RKO (cell line): ENCODE data around the gene PDE2A.
A peak's percentile ranks its signal among the peaks of the same experiment; 100 is the strongest.

Source experiments
- DNase-seq: peaks from one replicate; pipeline ENCODE4 v3.0.0-alpha.2; 2016; ENCODE audit warnings: low spot score

The PDE2A gene

DNA sequence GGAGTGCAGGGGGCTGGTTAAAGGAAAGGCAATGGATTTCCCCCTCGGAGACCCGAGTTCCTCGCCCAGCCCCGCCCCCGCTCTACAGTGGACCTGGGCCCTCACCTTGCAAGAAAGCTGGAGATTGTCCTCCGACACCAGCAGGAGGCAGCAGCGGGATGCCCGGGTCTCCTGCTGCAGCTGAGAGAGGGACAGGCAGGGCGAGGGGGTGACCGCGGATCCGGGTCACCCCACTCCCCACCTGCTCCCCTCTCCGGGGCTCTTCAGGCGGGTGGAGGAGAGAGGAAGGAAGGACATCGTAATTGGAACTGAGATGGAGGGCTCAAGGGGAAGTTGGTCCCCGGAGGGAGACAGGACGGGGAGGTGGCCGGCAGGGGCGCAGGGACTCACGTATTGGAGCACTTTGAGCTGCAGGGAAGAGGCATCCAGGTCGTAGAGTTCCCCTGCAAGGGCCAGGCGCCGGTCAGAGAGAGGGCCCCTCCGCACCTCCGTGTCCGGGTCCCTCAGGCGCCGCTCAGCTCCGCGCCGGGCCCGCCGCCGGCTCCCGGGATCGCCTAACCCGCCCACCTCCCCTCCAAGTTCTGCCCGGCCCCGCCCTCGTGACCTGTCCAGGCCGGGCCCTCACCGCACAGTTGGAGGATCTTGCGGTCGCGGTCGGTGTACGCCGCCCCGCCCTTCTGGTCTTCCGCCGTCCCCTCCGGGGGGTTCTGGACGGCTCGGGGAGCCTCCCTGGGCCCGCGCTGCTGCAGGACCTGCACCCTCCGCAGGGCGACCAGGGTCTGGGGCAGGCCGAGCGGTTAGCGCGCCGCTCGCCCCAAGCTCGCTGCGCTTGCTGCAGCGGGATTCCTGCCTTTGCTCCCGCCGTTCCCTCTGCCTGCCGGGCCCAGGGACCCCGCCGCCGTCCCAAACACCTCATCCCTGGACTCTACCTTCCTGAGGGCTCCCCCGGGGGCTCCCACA lies 84.1 kb downstream of the PDE2A start:
- no peak for DNase-seq

DNA sequence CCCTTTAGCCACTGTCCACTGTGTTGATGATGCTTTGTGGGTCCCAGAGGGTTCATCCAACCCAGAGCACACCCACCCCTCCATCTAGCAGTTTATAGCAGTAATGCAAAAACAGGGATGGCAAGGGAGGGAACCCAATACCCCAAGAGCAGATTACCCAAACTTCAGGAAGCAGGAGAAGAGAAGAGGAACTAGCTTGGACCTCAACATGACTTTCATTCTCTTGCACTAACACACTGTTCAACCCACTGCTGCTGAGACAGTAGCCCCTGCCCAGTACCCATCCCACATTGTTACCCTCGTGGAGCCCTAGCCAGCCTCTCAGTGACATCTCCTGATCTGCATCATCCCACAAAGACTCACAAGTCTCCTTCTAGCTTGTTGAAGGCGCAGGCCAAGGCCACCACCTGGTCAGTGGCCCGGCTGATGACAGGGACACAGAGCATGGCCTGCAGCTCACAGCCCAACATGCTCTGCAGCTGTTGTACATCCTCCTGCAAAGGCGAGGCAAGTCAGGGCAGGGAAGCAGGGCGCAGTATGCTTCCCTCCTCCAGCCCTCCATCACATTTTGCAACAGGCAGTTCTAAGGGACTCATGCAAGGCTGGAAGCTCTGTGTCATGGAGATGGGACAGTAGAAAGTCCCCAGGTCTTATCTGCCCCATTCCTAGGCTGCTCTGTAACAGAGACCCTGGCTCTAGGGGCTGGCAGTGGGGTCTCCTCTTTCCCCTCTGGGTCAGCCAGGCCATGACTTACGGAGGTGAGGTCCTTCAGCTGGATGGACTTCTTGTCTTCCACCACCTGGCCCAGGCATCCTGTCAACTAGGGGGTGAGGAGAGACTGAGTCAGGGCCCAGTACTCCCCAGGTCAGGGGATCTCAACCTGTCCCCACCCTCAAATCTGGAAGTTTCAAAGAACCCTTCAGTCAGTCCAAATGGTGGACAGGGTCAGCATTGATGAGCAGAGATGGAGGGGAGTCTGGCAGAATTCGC lies 85.5 kb downstream of the PDE2A start:
- DNase-seq, result no peak

DNA sequence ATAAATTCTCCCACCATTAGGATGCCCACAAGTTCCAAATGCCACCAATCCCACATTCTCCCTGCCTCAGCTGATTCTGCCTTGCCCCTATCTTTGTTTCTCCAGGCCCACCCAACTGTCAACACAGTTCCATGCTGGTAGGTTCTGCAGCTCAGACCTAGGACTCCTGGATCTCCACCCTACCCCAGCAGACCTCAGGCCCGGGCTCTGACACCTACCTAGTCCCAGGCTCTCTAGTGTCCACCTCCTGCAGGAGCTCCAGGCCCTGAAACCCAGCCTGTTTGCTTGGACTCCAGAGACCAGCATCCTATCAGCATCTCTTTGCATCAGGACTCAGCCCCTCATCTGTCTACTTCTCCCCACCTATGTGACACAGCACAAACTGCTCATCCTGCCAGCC lies 86.5 kb downstream of the PDE2A start:
- no peak for DNase-seq

DNA sequence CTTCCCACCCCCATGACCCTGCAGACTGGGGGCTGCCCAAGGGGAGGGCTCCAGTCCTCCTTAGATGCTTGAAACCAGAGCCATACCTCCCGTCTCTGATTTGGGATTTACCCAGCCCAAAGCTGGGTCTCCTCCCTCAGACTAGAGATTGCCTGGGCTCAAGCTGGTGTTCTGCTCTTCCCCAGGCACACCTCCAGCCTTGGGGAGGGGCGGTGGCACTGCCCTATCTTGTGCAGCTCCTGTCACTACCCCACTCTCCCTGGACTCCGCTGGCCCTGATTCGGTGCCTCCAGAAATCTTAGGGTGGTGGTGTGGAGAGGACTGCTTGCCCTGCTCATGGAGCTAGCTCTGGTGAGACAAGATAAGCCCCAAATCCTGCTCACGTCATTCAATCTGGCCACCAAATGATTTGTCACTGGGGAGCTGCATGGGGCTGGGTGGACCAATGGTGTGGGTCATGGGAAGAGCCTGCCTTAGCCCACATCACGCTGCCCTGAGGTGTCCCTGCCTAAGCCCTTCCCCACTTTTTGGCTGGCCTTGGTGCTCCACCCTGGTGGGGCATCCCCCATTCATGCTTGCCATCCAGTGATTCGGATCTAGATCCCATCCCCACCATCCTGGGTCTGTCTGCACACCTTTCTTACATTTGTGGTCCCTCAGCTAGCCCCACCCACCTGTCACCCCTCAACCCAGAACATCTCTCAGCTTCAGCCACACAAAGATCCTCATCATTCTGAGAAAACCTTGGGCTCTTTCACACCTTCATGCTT lies 87.7 kb downstream of the PDE2A start:
- no peak for DNase-seq

DNA sequence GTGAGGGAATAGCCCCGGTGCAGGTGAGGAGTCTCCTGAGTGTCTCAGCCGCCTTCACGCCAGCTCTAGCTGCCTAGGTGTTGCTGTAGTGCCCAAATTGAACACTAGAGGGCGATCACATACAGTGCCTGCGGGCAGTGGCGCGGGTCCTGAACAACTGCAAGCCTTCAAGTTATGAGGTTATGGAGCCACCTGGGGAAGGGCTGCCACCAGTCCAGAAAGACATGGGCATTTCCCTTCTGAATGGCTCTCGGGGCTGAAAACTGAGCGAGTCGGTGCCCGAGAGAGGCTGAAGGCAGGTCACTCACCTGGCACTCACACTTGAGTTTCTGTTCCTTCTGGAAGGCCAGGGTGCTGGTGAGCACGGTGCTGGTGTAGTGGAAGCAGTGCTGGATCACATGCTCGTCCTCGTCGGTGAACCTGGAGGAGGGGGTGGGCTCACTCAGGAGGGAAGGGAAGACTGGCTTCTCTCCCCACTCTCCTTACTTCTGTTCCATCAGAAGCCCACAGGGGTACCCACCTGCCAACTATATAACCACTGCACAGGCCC lies 88.4 kb downstream of the PDE2A start:
- DNase-seq, result peak; percentile 60

DNA sequence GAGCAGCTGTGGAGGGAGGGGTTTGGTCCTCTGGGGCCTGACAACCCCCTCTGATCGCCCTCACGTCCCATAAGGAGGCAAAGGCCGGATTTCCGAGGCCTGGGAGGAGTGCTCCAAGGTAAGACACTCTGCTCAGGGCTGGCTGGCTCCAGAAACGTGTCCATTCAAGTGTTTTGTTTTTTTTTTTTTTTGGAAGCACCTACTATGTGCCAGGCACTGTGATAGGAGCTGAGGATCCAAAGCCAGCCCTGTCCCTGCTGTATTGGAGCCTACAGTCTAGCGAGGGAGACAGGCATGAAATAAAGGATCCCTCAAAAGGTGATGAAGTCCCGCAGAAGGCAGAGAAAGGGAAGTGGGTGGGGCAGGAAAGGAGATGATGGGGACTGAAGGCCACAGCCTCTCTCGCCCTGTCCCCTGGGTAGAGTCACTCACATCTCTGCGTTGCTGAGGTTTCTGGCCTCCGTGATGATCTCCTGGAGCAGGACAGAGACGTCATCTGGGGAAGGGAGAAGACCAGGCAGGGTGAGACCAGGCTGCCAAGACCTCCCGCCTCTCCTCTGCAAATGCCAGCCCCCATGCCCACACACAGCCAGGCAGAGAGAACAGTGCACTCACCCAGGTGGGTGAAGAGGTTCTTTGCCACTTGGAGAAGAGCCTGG lies 89.2 kb downstream of the PDE2A start:
- DNase-seq, result no peak

DNA sequence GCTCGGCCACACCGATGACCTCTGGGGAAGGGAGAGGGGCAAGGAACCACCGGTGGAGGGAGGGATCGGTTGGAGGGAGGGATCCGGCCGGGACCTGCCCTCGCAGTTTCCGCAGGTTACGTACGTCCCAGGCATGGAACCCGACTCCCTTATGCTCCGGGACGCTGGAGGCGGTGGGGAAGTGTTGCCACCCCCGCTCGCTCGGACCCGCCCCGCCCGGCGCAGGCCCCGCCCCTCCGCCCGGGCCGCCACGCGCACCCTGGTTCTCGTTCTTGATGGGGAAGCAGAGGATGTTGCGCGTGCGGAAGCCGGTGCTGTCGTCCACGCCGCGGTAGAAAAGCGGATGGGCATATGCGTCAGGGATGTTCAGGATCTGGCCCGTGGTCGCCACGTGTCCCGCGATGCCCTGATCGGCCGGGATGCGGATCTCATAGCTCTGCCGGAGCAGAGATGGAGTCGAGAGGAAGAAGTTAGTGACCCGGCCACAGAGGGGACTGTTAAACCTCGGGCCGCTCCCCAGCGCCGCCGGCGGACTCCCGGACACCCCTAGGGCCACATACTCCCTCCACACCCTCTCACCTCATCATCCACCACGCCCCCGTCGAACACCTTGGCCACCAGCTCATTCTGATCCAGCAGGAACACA lies 89.8 kb downstream of the PDE2A start:
- DNase-seq, result no peak

DNA sequence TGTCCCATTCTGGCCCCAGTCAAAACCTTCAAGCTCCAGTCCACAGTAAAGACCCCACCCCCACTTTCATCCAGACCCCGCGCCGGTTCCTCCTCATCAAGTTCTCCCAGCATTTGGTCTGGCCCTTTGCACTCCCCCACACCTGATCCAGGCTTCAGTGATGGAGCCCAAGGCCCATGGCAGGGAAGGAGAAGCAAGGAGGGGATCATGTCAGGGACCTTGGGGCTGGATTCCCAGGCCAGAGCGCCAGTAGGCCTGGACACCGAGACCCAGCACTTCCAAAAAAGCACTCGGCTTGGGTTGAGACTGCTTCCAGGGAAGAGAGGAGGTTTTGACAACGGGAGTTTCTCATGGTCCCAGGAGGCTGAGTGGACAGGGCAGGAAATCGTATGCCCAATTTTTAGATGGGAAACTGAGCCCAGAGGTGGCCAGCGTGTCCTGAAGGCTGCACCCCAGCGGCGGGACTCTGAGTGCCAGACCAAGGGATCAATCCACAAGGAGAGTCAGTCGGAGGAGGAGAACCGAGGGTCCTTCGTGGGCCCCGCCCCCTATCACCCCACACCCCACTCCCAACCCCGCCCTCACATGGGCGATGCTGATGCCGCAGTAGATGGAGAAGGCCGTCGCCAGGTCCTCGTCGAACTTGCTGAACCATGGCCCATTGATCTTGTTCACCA lies 90.5 kb downstream of the PDE2A start:
- DNase-seq, result no peak

DNA sequence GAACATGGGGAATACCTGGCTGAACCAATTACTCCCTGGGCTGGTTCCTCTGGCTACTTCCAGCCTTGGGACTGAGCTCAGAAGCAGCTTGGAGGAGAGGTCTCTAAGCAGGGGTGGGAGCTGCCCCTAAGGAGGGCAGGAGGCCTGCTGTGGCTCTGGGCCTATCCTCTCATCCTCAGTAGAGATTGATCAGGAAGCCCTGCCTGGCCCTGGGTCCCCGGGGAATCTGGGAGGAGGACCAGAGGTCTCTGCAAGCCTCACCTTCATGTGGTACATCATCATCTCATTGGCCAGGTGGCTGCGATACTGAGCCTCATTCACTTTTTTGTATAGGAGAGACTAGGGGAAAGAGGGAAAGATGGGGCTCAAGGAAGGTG lies 91.1 kb downstream of the PDE2A start:
- DNase-seq, result no peak

DNA sequence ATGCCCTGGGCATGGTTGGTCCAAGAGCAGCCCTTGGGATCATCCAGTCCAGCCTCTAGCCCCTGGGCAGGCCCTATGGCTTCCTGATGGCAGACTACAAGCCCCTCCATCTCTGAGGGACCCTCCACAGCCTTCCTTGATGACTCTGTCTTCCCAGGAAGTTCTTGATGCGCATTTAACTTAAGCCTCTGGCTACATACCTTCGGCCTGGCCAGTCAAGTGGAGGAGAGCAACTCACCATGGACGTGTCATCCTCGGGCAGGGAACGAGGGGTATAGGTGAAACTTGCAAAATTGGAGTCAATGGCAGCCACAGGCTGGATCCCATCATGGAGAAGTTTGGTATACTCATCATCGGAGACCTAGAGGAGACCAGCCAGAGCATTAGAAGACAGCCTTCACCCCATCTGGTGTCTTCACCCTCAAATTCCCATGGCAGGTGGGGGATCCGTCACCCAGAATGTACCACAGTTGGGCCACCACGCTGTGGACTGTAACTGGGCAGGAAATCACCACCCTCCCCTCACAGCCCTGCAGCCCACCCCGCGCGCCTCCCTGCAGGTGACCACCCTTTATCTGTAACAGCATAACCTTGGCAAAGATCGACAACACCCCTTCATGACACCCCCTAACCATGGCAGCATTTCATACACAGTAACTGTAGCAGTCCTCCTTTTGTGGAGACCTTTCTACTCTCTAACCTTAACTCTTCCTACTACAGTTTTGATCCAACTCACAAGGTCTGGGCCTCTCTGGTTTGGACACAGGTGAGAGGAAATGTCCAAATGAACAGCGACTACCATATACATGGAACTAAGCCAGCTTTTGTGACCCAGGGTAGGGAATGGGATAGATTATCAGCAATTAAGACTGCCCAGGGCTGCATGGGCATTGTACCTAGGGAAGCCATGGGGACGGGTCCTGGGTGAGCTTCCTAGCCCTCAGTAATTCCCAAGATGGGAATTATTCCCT lies 91.7 kb downstream of the PDE2A start:
- no peak for DNase-seq

DNA sequence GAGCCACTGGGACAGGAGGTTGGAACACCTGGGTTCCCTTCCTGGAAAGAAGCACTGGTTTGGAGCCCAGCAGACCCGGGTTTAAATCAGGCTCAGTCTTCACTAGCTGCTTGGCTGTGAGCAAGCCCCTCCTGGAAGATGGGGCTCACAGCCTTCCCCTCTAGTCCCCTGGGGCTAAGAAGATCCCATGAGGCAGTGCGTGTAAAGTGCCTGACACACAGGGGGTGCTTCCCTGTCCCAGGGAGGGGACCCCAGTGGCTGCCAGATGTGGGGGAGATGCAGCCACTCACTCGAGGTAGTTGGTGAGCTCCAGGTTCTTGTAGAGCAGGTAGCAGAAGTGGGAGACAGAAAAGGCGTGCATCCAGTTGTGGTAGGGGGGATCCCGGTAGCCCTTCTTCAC lies 93.2 kb downstream of the PDE2A start:
- DNase-seq, result no peak

DNA sequence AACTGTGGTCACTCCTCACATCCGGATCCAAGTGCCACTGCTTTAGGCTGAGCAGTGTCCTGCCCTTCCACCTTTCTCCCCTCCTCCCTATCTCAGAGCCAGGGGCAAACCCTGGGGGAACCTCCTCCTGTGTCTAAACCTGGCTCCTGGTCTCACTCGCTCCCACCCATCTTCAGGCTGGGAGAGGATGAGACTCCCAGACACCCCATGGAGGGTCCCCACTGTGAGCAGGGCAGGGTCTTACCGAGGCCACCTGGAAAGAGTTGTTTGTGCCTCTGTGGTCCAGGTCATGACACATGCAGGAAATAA lies 93.6 kb downstream of the PDE2A start:
- DNase-seq, result no peak

DNA sequence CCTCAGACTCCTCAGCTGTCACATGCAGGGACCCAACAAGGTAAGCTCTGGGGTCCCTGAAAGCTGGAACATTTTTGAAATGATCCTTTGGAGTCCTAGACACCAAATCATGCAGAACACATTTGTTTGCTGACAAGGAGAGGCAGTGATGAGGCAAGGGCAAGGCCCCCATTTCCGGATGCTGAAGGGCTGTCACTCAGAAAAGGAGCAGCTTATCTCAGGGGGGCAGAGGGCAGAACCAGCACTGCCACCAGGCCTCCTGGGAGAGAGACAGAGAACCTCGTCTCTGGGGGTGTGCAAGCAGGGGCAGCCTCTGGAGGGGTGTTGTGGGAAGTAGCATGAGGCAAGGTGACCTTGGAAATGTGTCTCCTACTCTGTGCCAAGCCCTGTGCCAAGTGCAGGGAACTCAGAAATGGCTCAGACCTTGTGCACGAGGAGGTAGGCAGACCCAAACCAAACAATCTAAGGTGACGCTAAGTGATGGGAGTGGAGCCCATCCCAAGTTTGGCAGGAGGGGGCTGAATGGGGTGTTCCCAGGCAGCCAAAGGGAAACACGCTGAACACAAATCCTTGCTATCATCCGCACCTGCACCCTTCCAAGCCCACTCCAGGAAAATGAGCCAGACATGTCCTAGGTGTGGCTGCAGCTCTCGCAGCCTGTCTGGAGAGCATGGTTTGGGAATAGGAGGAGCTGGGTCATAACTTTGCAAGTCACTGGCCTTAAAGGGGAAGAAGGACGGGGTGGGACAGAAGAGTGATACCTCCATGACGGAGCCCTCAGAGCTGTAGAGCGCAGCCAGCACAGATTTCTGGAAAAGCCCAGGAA lies 94.2 kb downstream of the PDE2A start:
- peak; percentile 30 for DNase-seq

DNA sequence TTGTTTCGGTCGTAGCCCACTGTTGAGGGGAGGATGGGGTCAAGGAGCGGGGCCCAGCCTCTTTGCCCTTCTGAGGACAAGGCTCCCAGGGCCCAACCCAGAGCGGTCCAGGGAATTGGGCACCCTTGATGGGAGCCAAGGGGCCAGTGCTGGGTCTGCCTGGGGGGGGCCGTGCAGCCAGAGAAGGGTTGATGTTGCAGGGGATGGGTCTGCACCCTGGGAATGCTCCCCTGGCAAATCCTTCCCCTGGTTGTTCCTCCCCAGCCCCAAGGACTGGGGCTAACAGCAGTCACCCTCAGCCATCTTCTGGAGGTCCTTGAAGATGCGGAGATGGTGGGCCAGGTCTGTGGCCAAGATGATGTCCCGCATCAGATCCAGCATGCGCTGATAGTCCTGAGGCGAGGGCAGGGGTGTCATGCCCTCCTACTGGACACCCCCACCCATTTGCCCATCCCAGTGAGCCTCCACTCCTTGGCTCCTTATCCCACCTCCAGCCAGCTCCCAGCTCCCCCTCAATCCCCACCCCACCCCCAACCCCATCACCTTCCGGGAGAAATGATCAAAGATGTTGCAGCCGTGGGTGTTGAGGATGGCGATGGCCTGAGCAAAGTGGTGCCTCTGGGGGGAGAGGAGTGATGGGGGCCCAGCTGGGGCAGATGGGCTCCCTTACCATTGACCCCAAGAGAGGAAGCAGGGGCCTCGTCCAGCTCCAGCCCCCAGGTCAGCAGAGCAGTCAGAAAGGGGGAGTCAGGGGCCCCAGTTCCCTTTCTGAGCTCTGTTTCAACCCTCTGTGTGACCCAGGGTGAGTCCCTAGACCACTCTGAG lies 95.0 kb downstream of the PDE2A start:
- DNase-seq, result no peak

DNA sequence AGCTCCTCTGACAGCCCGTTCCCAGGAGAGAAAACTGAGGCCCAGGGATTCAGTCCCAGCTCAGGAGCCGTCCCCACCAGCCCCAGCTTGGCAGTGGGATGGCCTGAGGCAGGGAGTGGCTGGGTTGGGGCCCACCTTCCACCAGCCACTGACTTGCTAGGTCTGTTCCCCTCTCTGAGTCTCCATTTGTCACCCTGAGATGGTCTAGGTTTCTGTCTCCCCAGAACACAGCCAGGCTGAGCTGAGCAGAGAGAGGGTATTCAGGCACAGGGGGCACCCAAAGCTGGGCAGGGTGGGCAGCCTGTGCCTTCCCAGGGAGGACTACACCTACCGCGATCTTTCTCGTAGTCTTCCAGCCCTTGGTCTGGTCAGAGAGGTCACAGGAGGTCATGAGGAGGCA lies 95.7 kb downstream of the PDE2A start:
- no peak for DNase-seq

DNA sequence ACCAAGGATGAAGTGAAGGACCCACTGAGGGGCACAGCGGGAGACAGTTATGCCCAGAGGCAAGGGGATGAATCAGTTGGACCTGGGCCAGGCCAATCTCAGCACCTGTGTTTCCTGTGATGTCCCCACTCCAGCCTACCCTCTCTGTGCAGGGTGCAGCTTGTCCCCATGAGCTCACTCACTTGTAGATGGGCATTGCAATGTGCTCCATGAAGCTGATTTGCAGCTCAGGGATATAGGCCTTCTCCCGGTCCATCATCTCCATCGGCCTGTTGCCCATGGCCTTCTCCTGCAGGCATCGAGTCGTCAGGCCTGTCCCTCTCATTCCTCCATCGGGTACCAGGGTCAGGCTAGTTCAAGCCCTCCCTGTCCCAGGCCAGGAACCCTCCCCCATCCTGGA lies 96.2 kb downstream of the PDE2A start:
- DNase-seq, result no peak

DNA sequence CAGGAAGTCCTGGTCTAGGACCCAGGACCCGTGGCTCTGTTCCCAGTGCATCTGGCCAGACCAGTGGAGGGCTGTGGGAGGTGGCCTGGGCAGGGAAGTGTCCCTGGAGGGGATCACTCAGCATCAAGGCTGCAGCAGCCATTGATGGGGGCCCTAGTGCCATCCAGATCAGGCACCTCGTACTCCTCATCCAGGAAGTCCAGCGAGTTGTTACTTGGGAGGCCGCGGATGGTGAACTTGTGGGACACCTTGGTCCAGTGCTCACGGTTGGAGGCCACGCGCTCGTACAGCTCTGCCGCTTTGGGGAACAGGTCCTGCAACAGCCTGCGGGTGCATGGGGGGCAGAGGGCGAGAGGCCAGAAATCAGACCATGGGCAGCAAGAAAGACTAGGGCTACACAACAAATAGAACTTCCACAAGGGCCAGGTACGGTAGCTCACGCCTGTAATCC lies 96.9 kb downstream of the PDE2A start:
- DNase-seq, result no peak
